Measurements from ENCODE around the gene FASTK.

DNA sequence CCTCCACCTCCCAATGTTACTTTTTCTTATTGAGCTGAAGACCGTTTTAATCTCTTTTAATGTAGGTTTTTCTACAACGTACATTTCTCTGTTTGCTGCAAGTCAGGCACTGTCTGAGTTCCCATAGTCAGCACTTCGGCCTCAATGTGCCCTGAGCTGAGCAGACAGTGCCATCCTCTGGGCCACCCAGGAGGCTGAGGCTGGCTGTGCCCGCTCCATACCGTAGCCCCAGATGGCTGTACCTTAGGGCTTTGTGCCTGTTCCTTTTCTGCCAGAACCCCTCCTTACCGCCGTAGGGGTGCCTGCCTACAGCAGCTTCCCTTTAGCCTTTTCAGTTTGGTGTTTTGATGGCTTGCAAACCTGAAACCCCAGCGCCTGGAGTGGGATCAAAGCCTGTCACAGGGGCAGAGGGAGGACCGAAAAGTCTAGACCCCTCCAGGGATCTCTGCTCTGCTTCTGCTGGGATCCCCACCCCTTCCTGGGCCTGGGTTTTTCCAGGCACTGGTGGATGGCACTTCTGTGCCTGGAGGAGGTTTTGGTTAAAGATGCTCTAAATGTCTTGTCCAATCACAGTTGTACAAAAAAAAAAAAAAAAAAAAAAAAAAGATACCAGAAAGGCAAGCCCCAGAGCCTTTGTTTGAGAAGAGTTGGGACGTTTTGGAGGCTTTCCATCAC lies 14.7 kb upstream of the FASTK start:
- TF ChIP-seq L3MBTL2 (conservative IDR thresholded peaks at IDR 0.05) = no peak
- TF ChIP-seq, protein P1, sequence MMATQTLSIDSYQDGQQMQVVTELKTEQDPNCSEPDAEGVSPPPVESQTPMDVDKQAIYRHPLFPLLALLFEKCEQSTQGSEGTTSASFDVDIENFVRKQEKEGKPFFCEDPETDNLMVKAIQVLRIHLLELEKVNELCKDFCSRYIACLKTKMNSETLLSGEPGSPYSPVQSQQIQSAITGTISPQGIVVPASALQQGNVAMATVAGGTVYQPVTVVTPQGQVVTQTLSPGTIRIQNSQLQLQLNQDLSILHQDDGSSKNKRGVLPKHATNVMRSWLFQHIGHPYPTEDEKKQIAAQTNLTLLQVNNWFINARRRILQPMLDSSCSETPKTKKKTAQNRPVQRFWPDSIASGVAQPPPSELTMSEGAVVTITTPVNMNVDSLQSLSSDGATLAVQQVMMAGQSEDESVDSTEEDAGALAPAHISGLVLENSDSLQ (IDR thresholded peaks at IDR 0.05) = no peak
- TF ChIP-seq FOXM1 (IDR thresholded peaks at IDR 0.05; ENCODE audit: borderline replicate concordance) = no peak
- TF ChIP-seq TARDBP (IDR thresholded peaks at IDR 0.05) = no peak
- TF ChIP-seq NFRKB (IDR thresholded peaks at IDR 0.05) = no peak
- TF ChIP-seq ELF4 (IDR thresholded peaks at IDR 0.05) = no peak
- TF ChIP-seq BHLHE40 (IDR thresholded peaks at IDR 0.05; ENCODE audit: borderline replicate concordance) = no peak

Data from HEK293T (cell line).